ENCODE results near the gene A4GALT. TPM values are rescaled to one million over a fixed set of nuclear protein-coding genes. Genes with fewer than 3 reads are reported as not detected.

The A4GALT gene
- total and polyA plus RNA-seq, 10 of the 15 experiments (the other 5 are each of a cell fraction or from before 2014, with no cell fraction given), result 0.04 to 3.9 (median 2.3) TPM; not detected in 1

- no peak overlapping the region for H3K27ac ChIP-seq (ENCODE audit: control insufficient read depth, insufficient read depth)
- intact Hi-C loops (cut with micrococcal nuclease; ENCODE audit: unreplicated experiment), result loop anchor here (5.0 kb wide), 1 partner anchor 105 kb away; no protein-coding TSS in a partner anchor
- no peaks in the 10 kb centered on the region; a peak in 1 of 4 replicates for H3K27me3 ChIP-seq (replicated peaks in 1 of 2; ENCODE audit: control insufficient read depth in 2 of 2, insufficient read depth in 2 of 2, low read length in 1 of 2)
- ChIA-PET RAD21 (ENCODE audit: unreplicated experiment) (interaction anchor here (1.1 kb wide), 1 partner anchor 14 kb away, joined by 4 read pairs; no protein-coding TSS in a partner anchor), SMC1A (ENCODE audit: uncharacterized antibody, unreplicated experiment) (interaction anchor here (1.2 to 1.3 kb wide), 2 partner anchors 10 to 50 kb away, joined by 3 read pairs; no protein-coding TSS in a partner anchor), CTCF (interaction anchor here (0.7 kb wide), 1 partner anchor 80 kb away, joined by 3 read pairs; no protein-coding TSS in a partner anchor), POLR2A (no interaction called here)
- no peak for ATAC-seq
- no peaks in the 10 kb centered on the region for H3K79me2 ChIP-seq (ENCODE audit: control insufficient read depth, insufficient read depth, low read length)
- H3K4me3 ChIP-seq, result no peak overlapping the region
- TF ChIP-seq ATF2 (IDR thresholded peaks at IDR 0.05; ENCODE audit: low read length), result no peak
- no peak for TF ChIP-seq ZNF687 (IDR thresholded peaks at IDR 0.05)
- no peak for TF ChIP-seq EGR1 (IDR thresholded peaks at IDR 0.05; ENCODE audit: borderline replicate concordance in 1 of 2, low read depth in 2 of 2, low read length in 2 of 2)
- TF ChIP-seq HDAC6 (IDR thresholded peaks at IDR 0.05; ENCODE audit: unreplicated experiment), result no peak
- no peak for TF ChIP-seq PAX5 (IDR thresholded peaks at IDR 0.05; ENCODE audit: borderline replicate concordance, low read depth, low read length)
- TF ChIP-seq RCOR1 (conservative IDR thresholded peaks at IDR 0.05; ENCODE audit: low read depth, low read length), result no peak
- no peak for TF ChIP-seq SREBF2 (IDR thresholded peaks at IDR 0.05; ENCODE audit: low read length)
- no peak for TF ChIP-seq ASH2L (IDR thresholded peaks at IDR 0.05; ENCODE audit: borderline replicate concordance, low read depth)
- TF ChIP-seq ZBED1 (IDR thresholded peaks at IDR 0.05; ENCODE audit: borderline replicate concordance), result no peak
- no peak for TF ChIP-seq MEF2A (IDR thresholded peaks at IDR 0.05; ENCODE audit: insufficient read depth, low read depth, low read length)
- TF ChIP-seq CHD2 (IDR thresholded peaks at IDR 0.05; ENCODE audit: borderline replicate concordance, low read depth, low read length), result no peak
- no peak for TF ChIP-seq NFXL1 (IDR thresholded peaks at IDR 0.05; ENCODE audit: borderline replicate concordance)
- no peak for TF ChIP-seq GATAD2B (conservative IDR thresholded peaks at IDR 0.05; ENCODE audit: low read depth)
- no peak for TF ChIP-seq SMARCA5 (IDR thresholded peaks at IDR 0.05)
- TF ChIP-seq IKZF2 (IDR thresholded peaks at IDR 0.05), result no peak
- no peak for TF ChIP-seq GABPA (IDR thresholded peaks at IDR 0.05; ENCODE audit: low read depth)
- TF ChIP-seq CHD1 (IDR thresholded peaks at IDR 0.05; ENCODE audit: low read depth, low read length), result no peak
- no peak for TF ChIP-seq TCF7 (IDR thresholded peaks at IDR 0.05; ENCODE audit: borderline replicate concordance)
- no peak for TF ChIP-seq LARP7 (IDR thresholded peaks at IDR 0.05)
- in situ Hi-C loops (cut with MboI), result no loop called here
- no peaks in the 10 kb centered on the region for H4K20me1 ChIP-seq (ENCODE audit: control insufficient read depth, insufficient read depth)
- no peak overlapping the region for H2AFZ ChIP-seq (ENCODE audit: control insufficient read depth, low read depth, low read length)
- H3K9ac ChIP-seq (ENCODE audit: control insufficient read depth, insufficient read depth, low read length), result no peak overlapping the region
- no peaks in the 10 kb centered on the region for H3K36me3 ChIP-seq (ENCODE audit: control insufficient read depth in 2 of 2, insufficient read depth in 2 of 2, low read length in 1 of 2)
- DNase-seq (ENCODE audit: low read depth, low spot score), result no peak
- BruUV-seq (replicated peaks), result no TSS peak
- H3K9me3 ChIP-seq (replicated peaks; ENCODE audit: control insufficient read depth, insufficient read depth, low read length), result no peaks in the 10 kb centered on the region
- peaks cover 52% of the 10 kb centered on the region for H3K4me1 ChIP-seq (ENCODE audit: control insufficient read depth, insufficient read depth, low read length)
- FAIRE-seq, result no peak
- 81% methylated on average over 8 of the region's 8 CpGs for WGBS (ENCODE audit: insufficient coverage, insufficient replicate concordance, low lambda C conversion rate, missing lambda C conversion rate)
- H3K4me2 ChIP-seq (ENCODE audit: control insufficient read depth, insufficient read depth), result no peak overlapping the region
Observed at GRCh38 chr22:42766860-42767259, 46.2 kb upstream of the A4GALT start.
